ENCODE results near the gene ZFP64.
"Not testable (repeated sequence)": the region's sequence is repeated elsewhere in the genome, so short reads cannot be mapped to it uniquely, and the experiment has no call there.

Gene ZFP64

DNA sequence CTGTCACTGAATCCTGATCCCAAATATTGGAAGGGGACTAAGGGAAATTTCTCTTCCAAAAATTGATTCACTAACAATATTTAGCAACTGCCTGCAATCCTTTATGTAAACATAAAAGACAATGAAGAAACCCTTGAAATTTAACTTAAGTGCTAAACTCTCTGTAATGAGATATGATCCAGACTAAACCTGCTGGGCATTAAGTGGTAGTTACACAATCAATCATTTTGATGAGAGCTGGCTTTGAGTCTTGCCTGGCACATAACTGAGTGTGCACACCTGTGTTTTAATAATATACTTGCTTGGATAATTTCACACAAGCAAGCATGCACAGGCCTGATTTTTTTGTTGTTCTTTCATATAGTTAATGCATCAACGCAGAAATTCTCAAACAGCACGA is 9.8 kb upstream of the ZFP64 start:
- DNase-seq = no peak

DNA sequence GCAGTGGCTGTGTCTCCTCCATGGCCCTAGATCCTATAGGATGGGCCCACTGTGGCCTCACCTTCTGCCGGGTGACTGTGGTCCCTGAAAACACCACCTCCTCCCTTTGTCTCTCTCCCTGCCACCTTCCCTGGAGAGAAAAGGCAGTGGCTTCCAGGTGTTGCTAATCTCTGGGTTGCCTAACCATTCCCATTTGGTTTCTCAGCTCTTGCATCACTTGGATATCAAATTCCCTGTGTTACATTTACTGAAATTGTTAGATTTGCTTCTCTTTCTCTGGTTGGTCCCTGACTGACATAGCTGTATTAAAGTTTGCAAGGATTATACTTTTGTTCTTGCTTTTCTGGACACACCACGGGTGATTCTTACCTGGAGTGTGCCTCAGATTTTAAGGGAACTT is 9.3 kb upstream of the ZFP64 start:
- DNase-seq = no peak

- DNase-seq = no peak
These were observed 5.3 kb upstream of the ZFP64 start for GRCh38 chr20:52196845-52197244.

- no peak for DNase-seq
These were observed 2.4 kb upstream of the ZFP64 start for GRCh38 chr20:52193886-52194545.

DNA sequence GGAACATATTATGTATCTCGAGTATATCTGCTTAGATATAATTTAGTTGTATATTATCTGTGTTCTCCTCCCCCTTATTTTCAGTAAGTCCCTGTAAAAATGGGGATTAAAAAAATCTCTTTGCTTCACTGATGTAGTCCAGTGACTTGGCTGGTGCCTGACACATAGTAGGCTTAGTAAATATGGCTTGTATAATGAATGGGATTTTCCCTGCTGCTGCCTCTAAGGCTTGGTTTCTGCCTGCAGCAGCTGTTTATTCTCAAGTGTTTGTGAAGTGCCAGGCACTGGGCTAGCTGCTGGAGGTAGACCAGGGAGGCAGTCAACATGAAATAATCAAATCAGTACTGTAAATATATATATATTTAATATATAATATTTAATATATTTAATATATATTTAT is 1.6 kb upstream of the ZFP64 start:
- DNase-seq = no peak

DNA sequence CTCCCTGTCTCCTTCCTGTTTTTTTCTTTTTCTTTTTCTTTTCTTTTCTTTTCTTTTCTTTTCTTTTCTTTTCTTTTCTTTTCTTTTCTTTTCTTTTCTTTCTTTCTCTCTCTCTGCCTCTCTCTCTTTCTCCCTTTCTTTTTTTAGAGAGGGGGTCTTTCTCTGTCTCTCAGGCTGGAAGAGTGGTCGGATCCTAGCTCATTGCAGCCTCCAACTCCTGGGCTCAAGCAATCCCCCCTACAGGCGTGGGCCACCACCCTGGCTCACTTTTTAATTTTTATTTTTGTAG is 1.1 kb upstream of the ZFP64 start:
- DNase-seq = not testable (repeated sequence)

DNA sequence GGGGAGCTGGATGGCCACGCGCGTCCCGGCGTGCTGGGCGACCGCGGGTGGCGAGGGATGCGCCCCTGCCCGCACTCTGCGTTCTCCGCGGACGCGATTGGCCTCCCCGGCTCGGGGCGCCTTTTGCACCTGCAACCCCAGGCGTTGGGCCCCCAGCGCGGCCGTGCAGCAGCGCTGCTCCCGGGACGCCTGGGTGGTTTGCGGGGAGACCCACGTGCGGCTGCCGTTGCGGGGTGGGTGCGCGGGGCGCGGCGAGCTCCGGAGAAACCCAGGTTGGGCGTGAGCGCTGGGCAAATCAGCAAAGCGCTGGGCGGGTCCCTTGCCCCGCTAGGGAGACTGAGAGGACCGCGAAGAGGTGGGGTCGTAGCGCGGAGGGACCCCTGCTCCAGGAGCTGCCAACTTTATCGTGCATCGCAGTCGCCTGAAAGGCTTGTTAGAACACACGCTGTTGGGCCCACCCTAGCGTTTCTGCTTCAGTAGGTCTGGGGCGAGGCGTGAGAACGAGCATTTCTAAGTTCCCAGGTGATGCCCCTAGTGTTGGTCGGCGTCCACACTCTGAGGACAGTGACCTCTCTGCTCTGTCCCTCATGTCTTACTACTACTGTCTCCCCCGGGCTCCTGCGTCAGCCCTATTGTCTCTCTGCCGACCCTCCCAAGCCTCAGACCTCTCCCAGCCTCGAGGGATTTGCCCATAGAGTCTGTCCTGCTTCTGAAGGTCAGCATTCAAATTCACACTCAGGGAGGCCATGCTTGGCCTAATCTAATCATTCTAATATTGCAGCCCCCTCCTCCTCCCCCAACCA is 538 bp upstream of the ZFP64 start:
- DNase-seq = peak; percentile 45

DNA sequence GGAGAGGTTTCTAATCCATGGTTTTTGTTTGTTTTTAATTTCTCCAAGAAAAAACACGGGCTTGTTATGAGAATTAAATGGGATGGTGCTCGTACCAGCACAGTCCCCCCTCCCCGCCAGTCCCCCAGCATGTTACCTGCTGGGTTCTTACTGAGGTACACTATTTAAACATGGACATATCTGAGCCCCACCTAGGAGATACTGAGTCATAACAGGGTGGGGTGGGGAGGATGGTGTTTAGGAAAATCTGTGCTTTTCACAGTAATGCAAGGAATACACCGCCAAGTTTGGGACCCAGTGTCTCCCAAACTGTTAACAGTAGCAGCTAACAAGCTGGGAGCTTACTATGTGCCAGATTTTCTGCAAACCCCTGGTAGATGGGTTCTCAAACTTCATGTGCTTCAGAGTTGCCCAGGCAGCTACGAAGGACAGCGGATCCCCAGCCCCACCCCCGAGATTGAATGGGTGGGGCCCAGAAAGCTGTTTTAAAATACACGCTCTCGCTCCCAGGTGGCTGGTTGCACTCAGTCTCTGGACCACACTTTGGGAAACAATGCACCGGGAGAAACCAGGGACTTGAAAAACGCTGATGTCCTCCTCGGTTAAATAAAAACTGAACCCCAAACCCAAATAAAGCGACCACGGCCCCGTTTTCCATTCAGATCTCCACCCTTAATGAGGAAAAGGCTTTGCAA is 995 bp downstream of the ZFP64 start:
- DNase-seq = no peak

- DNase-seq = no peak
These were observed 9.8 kb downstream of the ZFP64 start for GRCh38 chr20:52181766-52182165.

DNA sequence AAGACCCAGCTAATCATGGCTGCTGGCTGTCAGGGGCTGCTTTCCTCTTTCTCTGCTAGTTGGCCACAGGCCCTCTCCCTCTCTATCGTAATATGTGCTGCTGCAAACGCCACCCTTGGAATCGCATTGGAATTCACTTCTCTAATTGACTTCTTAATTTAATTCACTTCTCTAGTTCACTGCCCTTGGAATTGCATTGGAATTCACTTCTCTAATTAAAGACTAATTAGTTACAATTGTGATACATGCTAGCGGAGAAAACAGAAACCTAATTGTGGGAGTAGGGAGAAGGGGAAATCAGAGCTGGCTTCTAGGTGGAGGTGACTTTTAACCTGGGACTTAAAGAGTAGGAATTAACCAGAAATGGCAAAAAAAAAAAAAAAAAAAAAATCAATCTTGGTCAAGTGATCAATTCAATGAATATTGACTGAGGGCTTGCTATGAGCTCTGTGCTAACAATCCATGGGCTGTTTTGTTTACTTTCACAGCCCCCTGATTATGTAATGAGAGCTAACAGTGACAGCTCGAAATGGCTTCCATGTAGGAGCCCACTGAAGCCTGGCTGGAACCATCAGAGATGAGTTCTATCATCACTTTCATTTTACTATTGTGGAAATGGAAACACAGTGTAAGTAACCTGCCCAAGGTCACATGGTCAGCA is 11.3 kb downstream of the ZFP64 start:
- no peak for DNase-seq

GRCh38 chr20:52179331-52180179 is 12.0 kb downstream of the ZFP64 start:
- no peak for DNase-seq

- no peak for DNase-seq
These were observed 12.9 kb downstream of the ZFP64 start for GRCh38 chr20:52178691-52179090.

- DNase-seq = no peak
These were observed 15.7 kb downstream of the ZFP64 start for GRCh38 chr20:52175840-52176239.

DNA sequence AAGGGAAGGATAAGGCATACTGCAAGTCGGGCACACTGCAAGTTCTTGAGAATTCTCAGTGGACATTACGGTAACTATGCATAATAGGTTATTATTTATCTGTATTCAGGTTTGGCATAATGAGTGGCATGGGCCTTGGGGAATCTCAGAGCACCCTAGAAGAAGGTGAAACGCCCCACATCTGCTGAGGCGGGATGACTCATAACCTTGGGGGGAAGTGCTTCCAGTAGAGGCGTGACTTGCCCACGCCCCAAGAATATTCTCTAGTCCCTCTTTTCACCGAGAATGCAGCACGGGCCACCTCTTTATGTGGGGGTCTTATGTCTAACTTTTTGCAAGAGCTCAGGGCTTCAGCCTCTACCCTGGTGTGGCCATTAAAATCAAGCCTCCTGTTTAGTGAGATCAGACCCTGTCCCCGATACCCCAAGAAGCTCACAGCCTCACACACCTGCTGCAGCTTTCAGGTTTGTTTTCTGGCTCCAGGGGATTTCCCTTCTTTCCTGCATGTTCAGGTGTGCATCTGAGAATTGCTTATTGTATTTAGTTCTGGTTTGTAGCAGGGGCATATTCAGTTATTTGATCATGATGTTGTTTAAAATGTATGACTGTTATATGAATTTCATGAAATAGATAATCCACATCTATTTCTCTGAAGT is 19.1 kb downstream of the ZFP64 start:
- DNase-seq = no peak

- no peak for DNase-seq
These were observed 20.6 kb downstream of the ZFP64 start for GRCh38 chr20:52171025-52171424.

DNA sequence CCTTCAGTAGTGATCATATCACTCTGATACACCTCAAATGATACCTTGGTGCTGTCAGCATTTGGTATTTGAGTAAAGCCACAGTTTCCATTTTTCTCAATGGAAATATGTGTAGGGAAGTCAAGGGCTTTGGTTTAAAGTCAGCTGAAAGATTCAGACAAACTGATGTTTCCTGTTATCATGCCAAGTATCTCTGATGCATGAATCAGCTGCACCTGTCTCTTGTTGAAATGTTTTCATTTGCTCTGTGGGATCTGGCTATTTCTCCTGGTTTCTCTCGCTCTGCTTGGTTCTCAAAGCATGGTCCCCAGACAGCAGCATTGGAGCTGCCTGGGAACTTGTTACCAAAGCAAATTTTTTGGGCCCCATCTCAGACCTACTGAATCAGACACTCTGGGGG is 23.5 kb downstream of the ZFP64 start:
- DNase-seq = no peak

DNA sequence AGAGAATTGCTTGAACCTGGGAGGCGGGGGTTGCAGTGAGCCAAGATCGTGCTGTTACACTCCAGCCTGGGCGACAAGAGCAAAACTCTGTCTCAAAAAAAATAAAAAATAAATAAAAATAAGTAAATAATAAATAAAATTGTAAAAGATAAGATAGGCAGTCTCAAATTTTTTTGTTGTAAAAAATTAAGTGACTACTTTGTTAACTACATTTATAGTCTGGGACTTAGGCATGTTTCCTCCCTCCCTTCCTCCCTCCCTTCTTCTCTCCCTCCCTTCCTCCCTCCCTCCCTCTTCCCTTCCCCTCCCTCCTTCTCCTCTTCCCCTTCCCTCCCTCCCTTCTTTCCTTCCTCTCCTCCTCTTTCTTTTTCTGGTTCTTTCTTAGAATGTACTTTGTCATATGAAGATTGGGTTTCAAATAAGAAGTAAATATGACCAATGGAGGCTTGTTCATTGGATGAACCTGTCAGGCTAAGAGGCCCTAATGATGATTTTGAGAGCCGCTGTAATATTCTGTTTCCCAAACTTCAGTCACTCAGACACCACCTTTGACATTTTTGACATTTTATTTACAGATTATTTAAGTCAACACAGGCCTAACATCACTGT is 24.2 kb downstream of the ZFP64 start:
- no peak for DNase-seq

- DNase-seq = no peak
These were observed 25.4 kb downstream of the ZFP64 start for GRCh38 chr20:52166150-52166549.

GRCh38 chr20:52160621-52161204 is 30.9 kb downstream of the ZFP64 start:
- no peak for DNase-seq

DNA sequence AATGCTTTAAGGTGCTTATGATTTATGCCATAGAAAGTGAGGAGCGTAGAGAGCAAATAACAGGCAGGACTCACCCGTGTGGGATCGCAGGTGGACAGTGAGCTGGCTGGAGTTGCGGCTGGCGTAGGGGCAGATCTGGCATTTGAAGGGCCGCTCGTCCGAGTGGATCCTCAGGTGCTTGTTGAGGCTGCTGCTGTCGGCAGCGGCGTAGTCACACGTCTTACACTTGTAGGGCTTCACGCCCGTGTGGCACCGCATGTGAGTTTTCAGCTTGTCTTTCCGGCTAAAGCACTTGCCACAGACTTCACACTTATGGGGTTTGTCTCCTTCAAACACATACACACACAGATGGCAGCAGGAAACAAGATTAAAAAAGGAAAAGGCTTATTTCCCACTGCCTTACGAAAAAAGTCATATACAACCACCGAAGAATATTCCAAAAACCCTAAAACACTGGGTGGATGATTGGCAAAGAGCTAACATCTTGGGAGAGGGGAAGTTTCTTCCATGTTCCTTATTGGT is 31.5 kb downstream of the ZFP64 start:
- no peak for DNase-seq

DNA sequence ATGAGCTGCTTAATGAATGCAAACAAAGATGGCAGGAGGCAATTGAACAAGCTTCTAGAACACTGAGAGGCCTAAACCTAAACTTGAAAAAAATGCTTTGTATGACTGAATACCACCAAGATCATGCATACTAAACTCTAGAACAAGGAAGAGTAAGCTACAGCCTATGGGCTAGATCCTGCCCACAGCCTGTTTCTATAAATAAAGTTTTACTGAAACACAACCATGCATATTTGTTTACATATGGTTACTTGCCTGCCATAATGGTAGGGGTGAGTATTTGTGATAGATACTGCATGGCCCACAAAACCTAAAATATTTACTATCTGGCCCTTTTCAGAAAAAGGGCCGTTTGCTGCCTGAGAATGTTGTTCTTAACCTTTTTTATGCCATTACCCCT is 37.0 kb downstream of the ZFP64 start:
- DNase-seq = no peak

All from GDM1 (cell line).